Peyer's patch (tissue), 4 donors: ENCODE data around the gene KLHL29. TPM values are rescaled to one million over a fixed set of nuclear protein-coding genes. Genes with fewer than 3 reads are reported as not detected.

ENCODE experiments used
- DNase-seq, 3 donors: peaks; one replicate each; pipeline ENCODE4 v3.0.0-alpha.2; 2017 to 2019
- H3K27ac ChIP-seq, 4 donors: fragments of 200-600 bp; sonication (generic); one replicate each; pipeline ENCODE4 v1.5.1; 2016 to 2019
- H3K27me3 ChIP-seq, 2 donors: fragments of 200-600 bp; sonication (generic); one replicate each; pipeline ENCODE4 v1.5.1; 2019
- H3K36me3 ChIP-seq, 3 donors: fragments of 200-600 bp; sonication (generic); one replicate each; pipeline ENCODE4 v1.5.1; 2016 to 2019
- H3K4me1 ChIP-seq, 4 donors: fragments of 200-600 bp; sonication (generic); one replicate each; pipeline ENCODE4 v1.5.1; 2016 to 2019
- H3K4me3 ChIP-seq, 4 donors: fragments of 200-600 bp; sonication (generic); 1 replicate in 3 of 4; 2 replicates in 1 of 4; pipeline ENCODE4 v1.5.1; 2016 to 2019; ENCODE audit warnings: mild to moderate bottlenecking in 1 of 4
- H3K9me3 ChIP-seq, 4 donors: fragments of 200-600 bp; sonication (generic); one replicate each; pipeline ENCODE4 v1.5.1; 2016 to 2019; ENCODE audit warnings: mild to moderate bottlenecking in 1 of 4
- POLR2A ChIP-seq, 2 donors: fragments of 450-650 bp; IDR thresholded peaks; one replicate each; pipeline ENCODE4 v1.5.1; 2017; ENCODE audit warnings: antibody characterized with exemption in 2 of 2, mild to moderate bottlenecking in 2 of 2, moderate library complexity in 2 of 2
- total RNA-seq, 4 donors: library from RNA; depleted of rRNA; stranded (reverse); fragments of >200 nt; gene quantifications; one replicate each; pipeline ENCODE4 v1.1.0, GENCODE V29; 2016
- TF ChIP-seq, protein P1 (sequence below), 6 experiments: fragments of 450-650 bp in 4 of 6; fragments of 200-600 bp in 2 of 6; sonication (generic) in 1 of 6; IDR thresholded peaks; one replicate each; pipeline ENCODE4 v1.5.1; 2017 to 2019; ENCODE audit warnings: antibody characterized with exemption in 6 of 6, mild to moderate bottlenecking in 3 of 6, moderate library complexity in 1 of 6

KLHL29 gene
- total RNA-seq, 4 donors from 2014 or later = 1.1 to 18.2 (median 5.0) TPM

DNA sequence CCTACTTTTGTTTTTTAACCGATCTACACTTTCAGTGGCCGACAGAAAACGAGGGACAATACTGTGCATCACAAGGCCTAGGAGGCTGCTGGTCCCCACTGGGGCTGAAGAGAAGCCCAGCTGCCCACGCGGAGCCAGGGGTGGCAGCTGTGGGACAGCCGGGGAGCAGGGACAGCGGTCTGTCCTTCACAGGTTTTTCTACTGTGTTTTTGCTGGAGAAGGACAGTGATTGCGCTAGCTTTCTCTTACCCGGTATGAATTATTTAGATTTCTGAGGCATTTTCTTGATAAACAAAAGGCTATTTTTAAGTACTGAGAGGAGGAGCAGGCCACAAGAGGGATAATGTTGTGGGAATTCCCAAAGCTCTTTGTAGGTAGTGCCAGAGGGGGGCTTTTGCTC lies 322.1 kb downstream of the KLHL29 start:
- no peaks in the 10 kb centered on the region for H3K9me3 ChIP-seq
- TF ChIP-seq, protein P1, sequence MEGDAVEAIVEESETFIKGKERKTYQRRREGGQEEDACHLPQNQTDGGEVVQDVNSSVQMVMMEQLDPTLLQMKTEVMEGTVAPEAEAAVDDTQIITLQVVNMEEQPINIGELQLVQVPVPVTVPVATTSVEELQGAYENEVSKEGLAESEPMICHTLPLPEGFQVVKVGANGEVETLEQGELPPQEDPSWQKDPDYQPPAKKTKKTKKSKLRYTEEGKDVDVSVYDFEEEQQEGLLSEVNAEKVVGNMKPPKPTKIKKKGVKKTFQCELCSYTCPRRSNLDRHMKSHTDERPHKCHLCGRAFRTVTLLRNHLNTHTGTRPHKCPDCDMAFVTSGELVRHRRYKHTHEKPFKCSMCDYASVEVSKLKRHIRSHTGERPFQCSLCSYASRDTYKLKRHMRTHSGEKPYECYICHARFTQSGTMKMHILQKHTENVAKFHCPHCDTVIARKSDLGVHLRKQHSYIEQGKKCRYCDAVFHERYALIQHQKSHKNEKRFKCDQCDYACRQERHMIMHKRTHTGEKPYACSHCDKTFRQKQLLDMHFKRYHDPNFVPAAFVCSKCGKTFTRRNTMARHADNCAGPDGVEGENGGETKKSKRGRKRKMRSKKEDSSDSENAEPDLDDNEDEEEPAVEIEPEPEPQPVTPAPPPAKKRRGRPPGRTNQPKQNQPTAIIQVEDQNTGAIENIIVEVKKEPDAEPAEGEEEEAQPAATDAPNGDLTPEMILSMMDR (IDR thresholded peaks at IDR 0.05) = no peak
- no peak for TF ChIP-seq POLR2A (IDR thresholded peaks at IDR 0.05)
- DNase-seq = no peak
- H3K4me1 ChIP-seq = no peaks in the 10 kb centered on the region
- H3K27me3 ChIP-seq = no peaks in the 10 kb centered on the region
- no peak overlapping the region for H3K4me3 ChIP-seq
- H3K27ac ChIP-seq = peak overlapping the region in 1 of 4 donors; percentile 15
- peaks cover 0 to 26% (median 0%) of the 10 kb centered on the region in 3 donors for H3K36me3 ChIP-seq

DNA sequence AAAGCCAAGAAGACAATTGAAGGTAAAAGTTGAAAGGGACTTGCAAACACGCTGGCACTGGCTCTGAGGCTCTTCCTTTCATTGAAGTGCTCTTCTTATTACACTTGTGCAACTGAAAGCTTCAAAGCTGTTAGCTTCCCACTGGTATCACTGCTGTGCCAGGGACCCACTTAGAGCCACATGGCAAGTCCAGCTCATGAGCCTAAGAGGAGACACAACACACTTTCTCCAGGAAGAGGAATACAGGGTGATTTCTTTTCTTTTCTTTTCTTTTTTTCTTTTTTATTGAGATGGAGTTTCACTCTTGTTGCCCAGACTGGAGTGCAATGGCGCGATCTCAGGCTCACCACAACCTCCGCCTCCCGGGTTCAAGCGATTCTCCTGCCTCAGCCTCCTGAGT lies 323.8 kb downstream of the KLHL29 start:
- H3K36me3 ChIP-seq = peaks cover 0 to 26% (median 0%) of the 10 kb centered on the region in 3 donors
- TF ChIP-seq, protein P1 (IDR thresholded peaks at IDR 0.05) = no peak
- no peak for TF ChIP-seq POLR2A (IDR thresholded peaks at IDR 0.05)

DNA sequence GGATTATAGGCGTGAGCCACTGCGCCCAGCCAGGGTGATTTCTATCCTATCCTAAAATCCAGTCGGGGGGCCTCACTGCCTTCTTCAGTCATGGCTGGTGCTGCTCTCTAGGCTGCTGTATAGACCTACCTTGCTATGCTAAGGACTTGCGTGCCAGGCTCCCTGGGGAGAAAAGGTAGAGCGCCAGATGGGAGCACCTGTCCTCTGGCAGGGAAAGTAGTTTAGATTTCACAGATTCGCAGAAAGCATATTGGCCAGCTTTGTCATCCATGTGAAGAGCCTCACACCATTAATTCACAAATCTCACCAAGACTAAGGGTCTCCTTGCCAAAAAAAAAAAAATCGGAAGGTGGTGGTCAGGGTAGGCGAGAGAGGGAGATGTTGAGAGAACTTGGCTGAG lies 324.3 kb downstream of the KLHL29 start:
- no peak for DNase-seq
- no peaks in the 10 kb centered on the region for H3K27me3 ChIP-seq
- no peak overlapping the region for H3K27ac ChIP-seq
- peaks cover 0 to 26% (median 0%) of the 10 kb centered on the region in 3 donors for H3K36me3 ChIP-seq
- H3K4me3 ChIP-seq = no peak overlapping the region
- TF ChIP-seq POLR2A (IDR thresholded peaks at IDR 0.05) = no peak
- TF ChIP-seq, protein P1 (IDR thresholded peaks at IDR 0.05) = no peak
- no peaks in the 10 kb centered on the region for H3K4me1 ChIP-seq
- H3K9me3 ChIP-seq = no peaks in the 10 kb centered on the region

More for the DNA sequence above, 323.8 kb downstream of the KLHL29 start:
- Histone ChIP-seq H3K27ac (no peak overlapping the region), H3K9me3 (no peaks in the 10 kb centered on the region), H3K4me1 (no peaks in the 10 kb centered on the region), H3K4me3 (no peak overlapping the region), H3K27me3 (no peaks in the 10 kb centered on the region)
- DNase-seq = no peak

DNA sequence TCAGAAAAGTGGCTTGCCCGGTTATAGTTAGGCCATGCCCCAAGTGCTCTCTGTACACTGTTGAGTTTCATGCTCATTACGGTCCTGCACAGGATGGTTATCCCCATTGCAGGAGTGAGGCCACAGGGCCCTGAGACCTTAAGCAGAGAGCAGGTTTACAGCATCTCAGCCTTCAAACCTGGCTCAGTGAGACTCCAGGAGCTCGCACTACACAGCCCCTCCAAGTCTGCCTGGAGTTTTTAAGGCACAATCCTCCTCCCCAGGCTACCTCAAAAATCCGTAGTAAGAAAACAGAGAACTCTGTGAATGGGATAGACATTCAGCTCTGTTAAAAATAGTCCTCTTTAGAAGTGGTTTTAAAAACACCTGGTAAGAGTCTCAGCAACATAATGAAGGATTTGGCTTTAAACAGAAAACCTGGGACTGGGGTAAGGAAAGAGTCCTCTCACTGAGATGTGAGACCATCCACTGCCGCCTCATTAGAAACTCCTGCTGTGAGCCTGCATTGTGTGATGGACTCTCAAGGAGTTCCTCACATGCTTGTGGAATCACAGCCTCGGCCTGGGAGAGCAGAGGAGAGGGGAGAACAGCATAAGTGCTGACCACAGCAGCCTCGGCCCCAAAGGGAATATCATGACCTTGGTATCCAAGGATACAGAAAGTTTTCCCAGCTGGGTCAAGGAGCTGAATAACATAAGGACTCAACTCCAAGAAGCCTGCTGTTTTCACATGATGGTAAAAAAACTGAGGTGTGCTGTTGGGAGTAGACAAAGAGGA lies 327.2 kb downstream of the KLHL29 start:
- Histone ChIP-seq H3K27ac (no peak overlapping the region), H3K27me3 (no peaks in the 10 kb centered on the region), H3K36me3 (peaks cover 0 to 26% (median 0%) of the 10 kb centered on the region in 3 donors), H3K4me3 (no peak overlapping the region), H3K4me1 (no peaks in the 10 kb centered on the region), H3K9me3 (no peaks in the 10 kb centered on the region)
- no peak for DNase-seq
- no peak for TF ChIP-seq POLR2A (IDR thresholded peaks at IDR 0.05)
- TF ChIP-seq, protein P1 (IDR thresholded peaks at IDR 0.05) = no peak

DNA sequence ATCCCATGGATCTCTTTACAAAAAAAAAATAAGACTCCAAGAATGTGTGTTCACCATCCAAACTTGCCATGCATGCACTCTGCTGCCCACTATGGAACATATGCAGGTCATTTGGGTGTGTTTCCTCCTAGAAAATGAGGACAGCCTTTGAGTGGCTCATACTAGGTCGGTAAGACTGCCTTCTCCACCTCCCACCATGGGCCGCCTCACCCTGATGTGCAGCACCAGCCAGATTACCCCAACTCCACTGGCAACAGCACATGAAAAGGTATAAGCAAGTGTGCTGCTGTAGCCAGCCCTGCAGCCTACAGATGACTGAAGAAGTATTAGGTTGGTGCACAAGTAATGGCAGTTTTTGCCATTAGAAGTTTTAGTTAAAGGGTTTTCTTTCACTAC lies 327.8 kb downstream of the KLHL29 start:
- Histone ChIP-seq H3K27me3 (no peaks in the 10 kb centered on the region), H3K9me3 (no peaks in the 10 kb centered on the region), H3K4me3 (no peak overlapping the region), H3K36me3 (peaks cover 0 to 22% (median 0%) of the 10 kb centered on the region in 3 donors), H3K27ac (no peak overlapping the region), H3K4me1 (no peaks in the 10 kb centered on the region)
- DNase-seq = no peak
- no peak for TF ChIP-seq POLR2A (IDR thresholded peaks at IDR 0.05)
- TF ChIP-seq, protein P1 (IDR thresholded peaks at IDR 0.05) = no peak
